Nephron (organoid): ENCODE data around the gene SGMS2.

ENCODE experiments used
- H3K27ac Mint-ChIP-seq, 3 experiments: 2 replicates each; pipeline ENCODE4 v1.8.0; 2020; ENCODE audit warnings: mixed read lengths in 3 of 3, mild to moderate bottlenecking in 2 of 3, moderate library complexity in 1 of 3
- H3K27me3 Mint-ChIP-seq: 2 replicates; pipeline ENCODE4 v1.8.0; 2021; ENCODE audit warnings: low read depth, mild to moderate bottlenecking, moderate library complexity, mixed read lengths
- H3K36me3 Mint-ChIP-seq: 2 replicates; pipeline ENCODE4 v1.8.0; 2020; ENCODE audit warnings: low read depth, mixed read lengths
- H3K4me1 Mint-ChIP-seq: 2 replicates; pipeline ENCODE4 v1.8.0; 2020; ENCODE audit warnings: mixed read lengths
- H3K4me3 Mint-ChIP-seq, 3 experiments: 2 replicates each; pipeline ENCODE4 v1.8.0; 2020; ENCODE audit warnings: mild to moderate bottlenecking in 3 of 3, mixed read lengths in 3 of 3, moderate library complexity in 2 of 3
- H3K9me3 Mint-ChIP-seq: 2 replicates; pipeline ENCODE4 v1.8.0; 2020; ENCODE audit warnings: mixed read lengths
- CTCF ChIP-seq, 3 experiments: fragments of 200-600 bp; sonication (generic); IDR thresholded peaks; one replicate each; pipeline ENCODE4 v1.5.0; 2021; ENCODE audit warnings: antibody characterized with exemption in 3 of 3; ENCODE audit not compliant: unreplicated experiment in 3 of 3

SGMS2 gene

GRCh38 chr4:107863416-107863815 lies 38.7 kb downstream of the SGMS2 start:
- no peak overlapping the region for H3K27ac Mint-ChIP-seq
- H3K4me3 Mint-ChIP-seq: no peak overlapping the region
- peaks cover 7% of the 10 kb centered on the region for H3K4me1 Mint-ChIP-seq
- H3K9me3 Mint-ChIP-seq: no peaks in the 10 kb centered on the region
- TF ChIP-seq CTCF (IDR thresholded peaks at IDR 0.05; ENCODE audit: unreplicated experiment in 3 of 3): no peak
- H3K27me3 Mint-ChIP-seq: no peaks in the 10 kb centered on the region
- no peaks in the 10 kb centered on the region for H3K36me3 Mint-ChIP-seq

GRCh38 chr4:107863850-107864371 lies 39.2 kb downstream of the SGMS2 start:
- no peaks in the 10 kb centered on the region for H3K27me3 Mint-ChIP-seq
- H3K4me3 Mint-ChIP-seq: no peak overlapping the region
- no peaks in the 10 kb centered on the region for H3K9me3 Mint-ChIP-seq
- no peak overlapping the region for H3K27ac Mint-ChIP-seq
- H3K4me1 Mint-ChIP-seq: peaks cover 5% of the 10 kb centered on the region
- H3K36me3 Mint-ChIP-seq: no peaks in the 10 kb centered on the region
- TF ChIP-seq CTCF (IDR thresholded peaks at IDR 0.05; ENCODE audit: unreplicated experiment in 3 of 3): no peak

- Mint-ChIP-seq H3K4me1 (peaks cover 20% of the 10 kb centered on the region), H3K27ac (no peak overlapping the region), H3K27me3 (no peaks in the 10 kb centered on the region), H3K36me3 (no peaks in the 10 kb centered on the region), H3K9me3 (no peaks in the 10 kb centered on the region), H3K4me3 (no peak overlapping the region)
- no peak for TF ChIP-seq CTCF (IDR thresholded peaks at IDR 0.05; ENCODE audit: unreplicated experiment in 3 of 3)
Measured at GRCh38 chr4:107866726-107867125, 42.0 kb downstream of the SGMS2 start.

- Mint-ChIP-seq H3K9me3 (no peaks in the 10 kb centered on the region), H3K4me1 (peaks cover 18% of the 10 kb centered on the region), H3K36me3 (no peaks in the 10 kb centered on the region), H3K4me3 (no peak overlapping the region), H3K27ac (peak overlapping the region; percentile 5 to 43 (median 22)), H3K27me3 (no peaks in the 10 kb centered on the region)
- no peak for TF ChIP-seq CTCF (IDR thresholded peaks at IDR 0.05; ENCODE audit: unreplicated experiment in 3 of 3)
Measured at GRCh38 chr4:107870236-107870635, 45.5 kb downstream of the SGMS2 start.

- H3K4me1 Mint-ChIP-seq: peaks cover 18% of the 10 kb centered on the region
- no peak for TF ChIP-seq CTCF (IDR thresholded peaks at IDR 0.05; ENCODE audit: unreplicated experiment in 3 of 3)
- peak overlapping the region; percentile 46 to 68 (median 54) for H3K27ac Mint-ChIP-seq
- no peaks in the 10 kb centered on the region for H3K36me3 Mint-ChIP-seq
- H3K4me3 Mint-ChIP-seq: peak overlapping the region in 2 of 3 experiments; percentile 37 to 52
- H3K9me3 Mint-ChIP-seq: no peaks in the 10 kb centered on the region
- H3K27me3 Mint-ChIP-seq: no peaks in the 10 kb centered on the region
Measured at GRCh38 chr4:107870916-107871786, 46.4 kb downstream of the SGMS2 start.
